OCI-LY7 (cell line): ENCODE results near the gene HOMER3.

ENCODE experiments used
- CTCF ChIP-seq: fragments of 200-600 bp; sonication (generic); conservative IDR thresholded peaks from 2 replicates; pipeline ENCODE4 v1.5.1; 2014; ENCODE audit warnings: mild to moderate bottlenecking, antibody characterized with exemption, low read length, moderate library complexity, mixed read lengths
- EZH2phosphoT487 ChIP-seq: fragments of 200-600 bp; sonication (generic); IDR thresholded peaks from 2 replicates; pipeline ENCODE4 v1.6.1; 2018; ENCODE audit warnings: low read depth, borderline replicate concordance, mild to moderate bottlenecking, mixed run types, antibody characterized with exemption, low read length, moderate library complexity, mixed read lengths

GRCh38 chr19:18946918-18947317 is 5.9 kb upstream of the HOMER3 start:
- TF ChIP-seq CTCF (no peak), EZH2phosphoT487 (no peak)
